K562 treated with DMSO at 1 percent for 4 hours (cell line): ENCODE measurements around the gene MAGEA10. TPM values are rescaled to one million over a fixed set of nuclear protein-coding genes. Genes with fewer than 3 reads are reported as not detected.

Experiments used
- total RNA-seq: library from RNA; unstranded; fragments of 300-600 nt; gene quantifications from 2 replicates; pipeline ENCODE4 v1.2.3, GENCODE V29; 2022; ENCODE audit not compliant: insufficient read depth

The MAGEA10 gene
- not detected in 2 replicates for total RNA-seq

GRCh38 chrX:152138388-152138784, at the start of gene MAGEA10:
TSS of gene MAGEA10 (minus strand) at chrX:152138577. CDS start at chrX:152135620, 2,957 bp downstream.

Other genes starting within 250 kb of the MAGEA10 start
- 3.7 and 4.8 TPM in 2 replicates for gene MAGEA4, start 225.7 kb downstream of the MAGEA10 start, total RNA-seq
- 9.2 and 19.5 TPM in 2 replicates for gene GABRE, start 163.9 kb downstream of the MAGEA10 start, total RNA-seq